Testis (tissue), 2 donors: ENCODE results near the gene SNORC.

Experiments
- CTCF ChIP-seq, 3 experiments: fragments of 450-650 bp in 2 of 3; fragments of 200-600 bp in 1 of 3; sonication (generic) in 1 of 3; IDR thresholded peaks; one replicate each; pipeline ENCODE4 v1.5.1; 2016 to 2019; ENCODE audit warnings: antibody characterized with exemption in 3 of 3, mild to moderate bottlenecking in 2 of 3, moderate library complexity in 1 of 3
- POLR2A ChIP-seq: fragments of 450-650 bp; IDR thresholded peaks from one replicate; pipeline ENCODE4 v1.6.1; 2017; ENCODE audit warnings: antibody characterized with exemption, mild to moderate bottlenecking, moderate library complexity

DNA sequence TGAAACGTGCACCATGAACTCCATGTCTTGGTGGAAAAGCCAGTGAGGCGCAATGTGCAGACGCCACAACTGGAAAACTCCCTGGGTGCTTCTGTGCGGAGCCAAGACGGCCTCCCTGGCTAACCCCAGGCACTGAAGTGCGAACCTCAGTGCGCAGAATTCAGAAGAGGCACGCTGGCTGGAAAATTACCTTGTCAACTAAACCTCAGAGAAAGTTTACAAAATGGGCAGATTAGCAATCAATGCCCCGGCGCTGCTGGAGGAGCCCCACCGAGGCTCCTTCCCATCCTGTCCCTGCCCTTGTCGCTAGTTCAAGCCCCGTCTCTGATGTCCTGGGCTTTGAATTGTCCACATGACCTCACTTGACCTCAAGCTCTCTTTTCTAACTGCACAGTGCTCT, 22.2 kb downstream of the SNORC start:
- TF ChIP-seq CTCF (IDR thresholded peaks at IDR 0.05) (no peak), POLR2A (no peak)
